Esophagus (tissue), 2 donors: ENCODE measurements around the gene CLGN. TPM values are rescaled to one million over a fixed set of nuclear protein-coding genes. Genes with fewer than 3 reads are reported as not detected.
A peak's percentile ranks its signal among the peaks of the same experiment; 100 is the strongest.
"Not testable (repeated sequence)": the region's sequence is repeated elsewhere in the genome, so short reads cannot be mapped to it uniquely, and the experiment has no call there.

Experiments used
- H3K27ac ChIP-seq, 2 donors: one replicate each; pipeline ENCODE4 v1.5.1; 2013; ENCODE audit warnings: low read depth in 2 of 2, mild to moderate bottlenecking in 2 of 2, inconsistent platforms in 1 of 2, low read length in 1 of 2, moderate library complexity in 1 of 2
- H3K27me3 ChIP-seq, 2 donors: one replicate each; pipeline ENCODE4 v1.6.1; 2013; ENCODE audit warnings: low read length in 2 of 2, control low read depth in 1 of 2, mild to moderate bottlenecking in 1 of 2; ENCODE audit not compliant: insufficient read depth in 2 of 2, control insufficient read depth in 1 of 2
- H3K36me3 ChIP-seq, 2 donors: one replicate each; pipeline ENCODE4 v1.6.1; 2013; ENCODE audit warnings: low read length in 1 of 2; ENCODE audit not compliant: control insufficient read depth in 2 of 2, insufficient read depth in 2 of 2
- H3K4me1 ChIP-seq, 2 donors: one replicate each; pipeline ENCODE4 v1.6.1; 2013; ENCODE audit warnings: low read length in 1 of 2; ENCODE audit not compliant: control insufficient read depth in 2 of 2, insufficient read depth in 2 of 2
- H3K4me3 ChIP-seq, 2 donors: one replicate each; pipeline ENCODE4 v1.5.1; 2013; ENCODE audit warnings: low read length in 2 of 2, mild to moderate bottlenecking in 2 of 2, low read depth in 1 of 2, moderate library complexity in 1 of 2
- H3K9me3 ChIP-seq, 2 donors: one replicate each; pipeline ENCODE4 v1.6.1; 2013; ENCODE audit warnings: mild to moderate bottlenecking in 2 of 2, low read depth in 1 of 2, low read length in 1 of 2, moderate library complexity in 1 of 2; ENCODE audit not compliant: control insufficient read depth in 2 of 2, insufficient read depth in 1 of 2
- WGBS, 2 donors: extraction: QIAGEN DNeasy Blood & Tissue Kit; methylation state at CpG; one replicate each; pipeline ENCODE4 v1.1.7; 2013; 5-methylcytosine and 5-hydroxymethylcytosine counted together
- polyA plus RNA-seq, 2 donors: library from polyadenylated mRNA; stranded (reverse); fragments of 200-250 nt; gene quantifications; one replicate each; pipeline ENCODE4 v1.2.3, GENCODE V29; 2013
- donor health status: healthy with polysubstance abuse.
- donor health status: Bipolar disorder and iron deficiency.

Gene CLGN
- polyA plus RNA-seq, 2 donors: 1.1 to 1.9 TPM

- H3K4me3 ChIP-seq, H3K27me3 ChIP-seq, H3K27ac ChIP-seq, H3K4me1 ChIP-seq, H3K9me3 ChIP-seq, H3K36me3 ChIP-seq: not testable (repeated sequence)
- WGBS, 2 donors: 86 to 92% methylated on average over 4 of the region's 4 CpGs
These were observed 16.9 kb upstream of the CLGN start for GRCh38 chr4:140444347-140444746.

- no peak overlapping the region for H3K4me3 ChIP-seq
- H3K9me3 ChIP-seq: no peaks in the 10 kb centered on the region
- H3K27ac ChIP-seq: no peak overlapping the region
- H3K36me3 ChIP-seq: no peaks in the 10 kb centered on the region
- no peaks in the 10 kb centered on the region for H3K4me1 ChIP-seq
- no peaks in the 10 kb centered on the region for H3K27me3 ChIP-seq
These were observed 12.2 kb upstream of the CLGN start for GRCh38 chr4:140439644-140440142.

GRCh38 chr4:140427919-140428471 lies 547 bp upstream of the CLGN start:
- H3K27ac ChIP-seq: no peak overlapping the region
- H3K4me3 ChIP-seq: peak overlapping the region; percentile 56 to 65
- 44 to 45% methylated on average over 7 of the region's 7 CpGs for WGBS, 2 donors

GRCh38 chr4:140426610-140427105 lies 790 bp downstream of the CLGN start:
- peaks cover 0 to 2% of the 10 kb centered on the region in 2 donors for H3K9me3 ChIP-seq
- WGBS, 2 donors: 7 to 12% methylated on average over 23 of the region's 23 CpGs
- no peaks in the 10 kb centered on the region for H3K27me3 ChIP-seq
- no peaks in the 10 kb centered on the region for H3K36me3 ChIP-seq
- H3K27ac ChIP-seq: no peak overlapping the region
- peaks cover 3 to 4% of the 10 kb centered on the region in 2 donors for H3K4me1 ChIP-seq
- H3K4me3 ChIP-seq: peak overlapping the region; percentile 56 to 65

More at GRCh38 chr4:140427919-140428471, 547 bp upstream of the CLGN start:
- Histone ChIP-seq H3K4me1 (peaks cover 0 to 4% of the 10 kb centered on the region in 2 donors), H3K27me3 (no peaks in the 10 kb centered on the region), H3K36me3 (no peaks in the 10 kb centered on the region), H3K9me3 (peaks cover 0 to 2% of the 10 kb centered on the region in 2 donors)

GRCh38 chr4:140423106-140423505 lies 4.3 kb downstream of the CLGN start:
- peak overlapping the region in 1 of 2 donors; percentile 17 for H3K27ac ChIP-seq
- peaks cover 3 to 4% of the 10 kb centered on the region in 2 donors for H3K4me1 ChIP-seq
- no peaks in the 10 kb centered on the region for H3K27me3 ChIP-seq
- H3K36me3 ChIP-seq: no peaks in the 10 kb centered on the region
- H3K4me3 ChIP-seq: no peak overlapping the region
- peaks cover 0 to 2% of the 10 kb centered on the region in 2 donors for H3K9me3 ChIP-seq

- H3K36me3 ChIP-seq, H3K27ac ChIP-seq, H3K4me3 ChIP-seq, H3K4me1 ChIP-seq, H3K27me3 ChIP-seq, H3K9me3 ChIP-seq: not testable (repeated sequence)
- 90 to 91% methylated on average over 23 to 32 of the region's 32 CpGs for WGBS, 2 donors
These were observed 14.1 kb downstream of the CLGN start for GRCh38 chr4:140413130-140413969.

GRCh38 chr4:140408974-140409373 lies 18.5 kb downstream of the CLGN start:
- 85 to 93% methylated on average over 1 of the region's 1 CpG for whole genome bisulfite sequencing, 2 donors
- Histone ChIP-seq H3K4me1 (no peaks in the 10 kb centered on the region), H3K27me3 (no peaks in the 10 kb centered on the region), H3K36me3 (no peaks in the 10 kb centered on the region), H3K27ac (no peak overlapping the region), H3K9me3 (no peaks in the 10 kb centered on the region), H3K4me3 (no peak overlapping the region)

- Histone ChIP-seq H3K4me1 (no peaks in the 10 kb centered on the region), H3K36me3 (no peaks in the 10 kb centered on the region), H3K27me3 (no peaks in the 10 kb centered on the region), H3K4me3 (no peak overlapping the region), H3K9me3 (no peaks in the 10 kb centered on the region), H3K27ac (no peak overlapping the region)
These were observed 21.2 kb downstream of the CLGN start for GRCh38 chr4:140406292-140406691.

- H3K4me1 ChIP-seq: no peaks in the 10 kb centered on the region
- H3K27ac ChIP-seq: no peak overlapping the region
- 76 to 79% methylated on average over 2 of the region's 2 CpGs for WGBS, 2 donors
- no peak overlapping the region for H3K4me3 ChIP-seq
- no peaks in the 10 kb centered on the region for H3K36me3 ChIP-seq
- no peaks in the 10 kb centered on the region for H3K9me3 ChIP-seq
- no peaks in the 10 kb centered on the region for H3K27me3 ChIP-seq
These were observed 27.3 kb downstream of the CLGN start for GRCh38 chr4:140400111-140400510.
